Dendritic cell treated with granulocyte-macrophage colony-stimulating factor and Interleukin-4, amounts not matched to agents 40 ng/mL and 50 ng/mL, for 4 days (primary cell): Measurements from ENCODE around the gene PHYKPL.
A peak's percentile ranks its signal among the peaks of the same experiment; 100 is the strongest.

ENCODE experiments used
- H3K27ac Mint-ChIP-seq: one replicate; pipeline ENCODE4 v1.8.0; 2022; ENCODE audit warnings: mild to moderate bottlenecking, mixed read lengths
- H3K27me3 Mint-ChIP-seq: one replicate; pipeline ENCODE4 v1.8.0; 2022; ENCODE audit warnings: mild to moderate bottlenecking, mixed read lengths
- H3K36me3 Mint-ChIP-seq: one replicate; pipeline ENCODE4 v1.8.0; 2022; ENCODE audit warnings: low read depth, mixed read lengths
- H3K4me1 Mint-ChIP-seq: one replicate; pipeline ENCODE4 v1.8.0; 2022; ENCODE audit warnings: low read depth, mixed read lengths
- H3K4me3 Mint-ChIP-seq: one replicate; pipeline ENCODE4 v1.8.0; 2022; ENCODE audit warnings: mild to moderate bottlenecking, moderate library complexity, mixed read lengths
- H3K9me3 Mint-ChIP-seq: one replicate; pipeline ENCODE4 v1.8.0; 2022; ENCODE audit warnings: mixed read lengths
- intact Hi-C: fragments of 100-400 bp; cut with micrococcal nuclease; formaldehyde crosslinking; loops from one replicate; pipeline ENCODE4 v1.15.0; 2022

The PHYKPL gene

GRCh38 chr5:178180141-178180863 is 52.3 kb downstream of the PHYKPL start:
- Mint-ChIP-seq H3K9me3 (no peaks in the 10 kb centered on the region), H3K4me1 (peaks cover 12% of the 10 kb centered on the region), H3K27ac (no peak overlapping the region), H3K27me3 (no peaks in the 10 kb centered on the region), H3K36me3 (no peaks in the 10 kb centered on the region), H3K4me3 (no peak overlapping the region)
- intact Hi-C loops = no loop called here

- intact Hi-C loops = no loop called here
- H3K27ac Mint-ChIP-seq = no peak overlapping the region
- no peaks in the 10 kb centered on the region for H3K9me3 Mint-ChIP-seq
- no peaks in the 10 kb centered on the region for H3K36me3 Mint-ChIP-seq
- no peak overlapping the region for H3K4me3 Mint-ChIP-seq
- no peaks in the 10 kb centered on the region for H3K27me3 Mint-ChIP-seq
- peaks cover 10% of the 10 kb centered on the region for H3K4me1 Mint-ChIP-seq
Observed at GRCh38 chr5:178177569-178177968, 55.0 kb downstream of the PHYKPL start.

GRCh38 chr5:178176791-178177190 is 55.8 kb downstream of the PHYKPL start:
- no peaks in the 10 kb centered on the region for H3K9me3 Mint-ChIP-seq
- intact Hi-C loops = no loop called here
- H3K4me1 Mint-ChIP-seq = peaks cover 3% of the 10 kb centered on the region
- no peak overlapping the region for H3K4me3 Mint-ChIP-seq
- H3K27me3 Mint-ChIP-seq = no peaks in the 10 kb centered on the region
- H3K27ac Mint-ChIP-seq = no peak overlapping the region
- no peaks in the 10 kb centered on the region for H3K36me3 Mint-ChIP-seq

GRCh38 chr5:178174456-178174855 is 58.1 kb downstream of the PHYKPL start:
- Mint-ChIP-seq H3K4me3 (no peak overlapping the region), H3K4me1 (no peaks in the 10 kb centered on the region), H3K27me3 (peaks cover 4% of the 10 kb centered on the region), H3K36me3 (no peaks in the 10 kb centered on the region), H3K9me3 (no peaks in the 10 kb centered on the region), H3K27ac (no peak overlapping the region)
- intact Hi-C loops = no loop called here

GRCh38 chr5:178170455-178170854 is 62.1 kb downstream of the PHYKPL start:
- Mint-ChIP-seq H3K9me3 (no peaks in the 10 kb centered on the region), H3K4me1 (no peaks in the 10 kb centered on the region), H3K27ac (no peak overlapping the region), H3K4me3 (no peak overlapping the region), H3K27me3 (peaks cover 8% of the 10 kb centered on the region), H3K36me3 (no peaks in the 10 kb centered on the region)
- intact Hi-C loops = no loop called here

GRCh38 chr5:178165581-178165980 is 67.0 kb downstream of the PHYKPL start:
- Mint-ChIP-seq H3K4me3 (no peak overlapping the region), H3K9me3 (no peaks in the 10 kb centered on the region), H3K4me1 (peaks cover 12% of the 10 kb centered on the region), H3K27me3 (peaks cover 38% of the 10 kb centered on the region), H3K36me3 (no peaks in the 10 kb centered on the region), H3K27ac (no peak overlapping the region)
- intact Hi-C loops = no loop called here

- H3K4me3 Mint-ChIP-seq = peak overlapping the region; percentile 54
- peaks cover 37% of the 10 kb centered on the region for H3K27me3 Mint-ChIP-seq
- H3K4me1 Mint-ChIP-seq = peaks cover 17% of the 10 kb centered on the region
- no peaks in the 10 kb centered on the region for H3K9me3 Mint-ChIP-seq
- intact Hi-C loops = loop anchor here (1.0 kb wide), 1 partner anchor 88 kb away; no protein-coding TSS in a partner anchor
- H3K27ac Mint-ChIP-seq = no peak overlapping the region
- no peaks in the 10 kb centered on the region for H3K36me3 Mint-ChIP-seq
Observed at GRCh38 chr5:178163772-178164735, 68.5 kb downstream of the PHYKPL start.

GRCh38 chr5:178162481-178162880 is 70.1 kb downstream of the PHYKPL start:
- H3K27me3 Mint-ChIP-seq = peaks cover 37% of the 10 kb centered on the region
- no peak overlapping the region for H3K4me3 Mint-ChIP-seq
- intact Hi-C loops = no loop called here
- H3K36me3 Mint-ChIP-seq = no peaks in the 10 kb centered on the region
- H3K4me1 Mint-ChIP-seq = peaks cover 17% of the 10 kb centered on the region
- H3K9me3 Mint-ChIP-seq = no peaks in the 10 kb centered on the region
- no peak overlapping the region for H3K27ac Mint-ChIP-seq

GRCh38 chr5:178160176-178160575 is 72.4 kb downstream of the PHYKPL start:
- Mint-ChIP-seq H3K27me3 (peaks cover 30% of the 10 kb centered on the region), H3K36me3 (no peaks in the 10 kb centered on the region), H3K9me3 (no peaks in the 10 kb centered on the region), H3K4me1 (peaks cover 17% of the 10 kb centered on the region), H3K4me3 (no peak overlapping the region), H3K27ac (no peak overlapping the region)
- intact Hi-C loops = no loop called here
